ENCODE data around the gene DCLK1. TPM values are rescaled to one million over a fixed set of nuclear protein-coding genes. Genes with fewer than 3 reads are reported as not detected.

Gene DCLK1
- total RNA-seq, 4 donors from 2014 or later, result 4.4 to 102 (median 13.3) TPM

GRCh38 chr13:36124236-36124822, 6.9 kb downstream of the DCLK1 start:
- intact Hi-C loops (cut with DNase I; ENCODE audit: low total_unique reads), result no loop called here
- TF ChIP-seq CTCF (IDR thresholded peaks at IDR 0.05) (no peak), POLR2A (IDR thresholded peaks at IDR 0.05) (no peak)
- peak in 1 of 2 donors; percentile 24 for DNase-seq

GRCh38 chr13:36115306-36115705, 15.9 kb downstream of the DCLK1 start:
- H3K36me3 ChIP-seq, result no peaks in the 10 kb centered on the region
- no peak overlapping the region for H3K27ac ChIP-seq
- H3K4me1 ChIP-seq, result peaks cover 0 to 3% of the 10 kb centered on the region in 2 donors
- no peak for DNase-seq
- no peaks in the 10 kb centered on the region for H3K9me3 ChIP-seq
- intact Hi-C loops (cut with DNase I; ENCODE audit: low total_unique reads), result no loop called here
- no peak for TF ChIP-seq POLR2A (IDR thresholded peaks at IDR 0.05)
- TF ChIP-seq CTCF (IDR thresholded peaks at IDR 0.05), result no peak
- H3K4me3 ChIP-seq, result no peak overlapping the region
- H3K27me3 ChIP-seq, result no peaks in the 10 kb centered on the region

More at GRCh38 chr13:36124236-36124822, 6.9 kb downstream of the DCLK1 start:
- H3K36me3 ChIP-seq, result no peaks in the 10 kb centered on the region
- no peaks in the 10 kb centered on the region for H3K4me1 ChIP-seq
- no peak overlapping the region for H3K27ac ChIP-seq
- H3K4me3 ChIP-seq, result no peak overlapping the region
- no peaks in the 10 kb centered on the region for H3K9me3 ChIP-seq
- H3K27me3 ChIP-seq, result no peaks in the 10 kb centered on the region

- intact Hi-C loops (cut with DNase I; ENCODE audit: low total_unique reads), result no loop called here
- DNase-seq, result no peak
- Histone ChIP-seq H3K27me3 (no peaks in the 10 kb centered on the region), H3K9me3 (no peaks in the 10 kb centered on the region), H3K4me3 (no peak overlapping the region), H3K4me1 (peaks cover 0 to 3% of the 10 kb centered on the region in 2 donors), H3K27ac (peak overlapping the region in 1 of 2 donors; percentile 26), H3K36me3 (no peaks in the 10 kb centered on the region)
- TF ChIP-seq CTCF (IDR thresholded peaks at IDR 0.05) (no peak), POLR2A (IDR thresholded peaks at IDR 0.05) (no peak)
Observed at GRCh38 chr13:36114233-36114632, 16.9 kb downstream of the DCLK1 start.

- TF ChIP-seq POLR2A (IDR thresholded peaks at IDR 0.05) (no peak), CTCF (IDR thresholded peaks at IDR 0.05) (no peak)
- no peak for DNase-seq
- H3K9me3 ChIP-seq, result no peaks in the 10 kb centered on the region
- no peak overlapping the region for H3K27ac ChIP-seq
- H3K27me3 ChIP-seq, result no peaks in the 10 kb centered on the region
- no peaks in the 10 kb centered on the region for H3K36me3 ChIP-seq
- peaks cover 0 to 3% of the 10 kb centered on the region in 2 donors for H3K4me1 ChIP-seq
- intact Hi-C loops (cut with DNase I; ENCODE audit: low total_unique reads), result no loop called here
- H3K4me3 ChIP-seq, result no peak overlapping the region
Observed at GRCh38 chr13:36108954-36109353, 22.2 kb downstream of the DCLK1 start.

- TF ChIP-seq POLR2A (IDR thresholded peaks at IDR 0.05), result no peak
- TF ChIP-seq CTCF (IDR thresholded peaks at IDR 0.05), result no peak
- Histone ChIP-seq H3K27ac (no peak overlapping the region), H3K27me3 (no peaks in the 10 kb centered on the region), H3K9me3 (no peaks in the 10 kb centered on the region), H3K36me3 (no peaks in the 10 kb centered on the region), H3K4me1 (peaks cover 0 to 3% of the 10 kb centered on the region in 2 donors), H3K4me3 (no peak overlapping the region)
- DNase-seq, result no peak
- intact Hi-C loops (cut with DNase I; ENCODE audit: low total_unique reads), result no loop called here
Observed at GRCh38 chr13:36108342-36108741, 22.8 kb downstream of the DCLK1 start.

Data from uterus (tissue), 4 donors.